KG1 (cell line): ENCODE data around the gene SPDYE4.
"Not testable (repeated sequence)": the region's sequence is repeated elsewhere in the genome, so short reads cannot be mapped to it uniquely, and the experiment has no call there.

Experiments used
- DNase-seq: peaks from one replicate; lab custom pipeline; 2025; lab: John Stamatoyannopoulos, UW

SPDYE4 gene

GRCh38 chr17:8758137-8758596, at the start of gene SPDYE4:
Gene SPDYE4 (minus strand): TSS chr17:8758546. CDS start chr17:8758382, 164 bp downstream.
- DNase-seq = no peak

GRCh38 chr17:8806926-8807550, 48.7 kb upstream of the SPDYE4 start:
- DNase-seq = no peak

- DNase-seq = no peak
Measured at GRCh38 chr17:8806253-8806925, 48.0 kb upstream of the SPDYE4 start.

GRCh38 chr17:8805396-8805795, 47.0 kb upstream of the SPDYE4 start:
- not testable (repeated sequence) for DNase-seq

GRCh38 chr17:8803531-8804420, 45.4 kb upstream of the SPDYE4 start:
- no peak for DNase-seq

- DNase-seq = no peak
Measured at GRCh38 chr17:8801135-8801840, 42.9 kb upstream of the SPDYE4 start.

- DNase-seq = no peak
Measured at GRCh38 chr17:8800656-8801055, 42.3 kb upstream of the SPDYE4 start.

- DNase-seq = no peak
Measured at GRCh38 chr17:8799570-8800212, 41.3 kb upstream of the SPDYE4 start.

GRCh38 chr17:8798846-8799569, 40.7 kb upstream of the SPDYE4 start, which contains the start of gene MFSD6L:
Gene MFSD6L (minus strand): TSS chr17:8799365. CDS start chr17:8799120, 245 bp downstream.
- DNase-seq = no peak

- DNase-seq = no peak
Measured at GRCh38 chr17:8798176-8798845, 40.0 kb upstream of the SPDYE4 start.

GRCh38 chr17:8797621-8798175, 39.4 kb upstream of the SPDYE4 start:
- no peak for DNase-seq

- DNase-seq = no peak
Measured at GRCh38 chr17:8794636-8795035, 36.3 kb upstream of the SPDYE4 start.

- no peak for DNase-seq
Measured at GRCh38 chr17:8793649-8794048, 35.3 kb upstream of the SPDYE4 start.

- DNase-seq = no peak
Measured at GRCh38 chr17:8792646-8793045, 34.3 kb upstream of the SPDYE4 start.

GRCh38 chr17:8791910-8792270, 33.5 kb upstream of the SPDYE4 start:
- no peak for DNase-seq

GRCh38 chr17:8791248-8791909, 33.0 kb upstream of the SPDYE4 start:
- DNase-seq = no peak

- no peak for DNase-seq
Measured at GRCh38 chr17:8789743-8790142, 31.4 kb upstream of the SPDYE4 start.

GRCh38 chr17:8788998-8789397, 30.7 kb upstream of the SPDYE4 start:
- DNase-seq = no peak
